Astrocyte (in vitro differentiated cells and primary cell): ENCODE measurements around the gene LOXL4. TPM values are rescaled to one million over a fixed set of nuclear protein-coding genes. Genes with fewer than 3 reads are reported as not detected.

ENCODE experiments used
- DNase-seq: peaks from one replicate; pipeline ENCODE4 v3.0.0-alpha.2; 2010; ENCODE audit warnings: low read depth
- FAIRE-seq: peaks from 2 replicates; lab custom pipeline; 2011; peaks lifted over from hg19 to GRCh38; lab: Jason Lieb, UNC
- H2AFZ ChIP-seq: 2 replicates; pipeline ENCODE4 v1.6.0; 2012; ENCODE audit warnings: low read depth, low read length, inconsistent platforms
- H3K27ac ChIP-seq: 2 replicates; pipeline ENCODE4 v1.5.1; 2011; ENCODE audit warnings: low read depth, low read length, inconsistent platforms
- H3K27me3 ChIP-seq: 2 replicates; pipeline ENCODE4 v1.6.0; 2011; ENCODE audit warnings: low read length, inconsistent platforms; ENCODE audit not compliant: insufficient read depth
- H3K36me3 ChIP-seq: 2 replicates; pipeline ENCODE4 v1.5.1; 2011; ENCODE audit warnings: low read length, inconsistent platforms; ENCODE audit not compliant: insufficient read depth
- H3K4me1 ChIP-seq: 2 replicates; pipeline ENCODE4 v1.5.1; 2011; ENCODE audit warnings: low read length, inconsistent platforms; ENCODE audit not compliant: insufficient read depth
- H3K4me2 ChIP-seq: 2 replicates; pipeline ENCODE4 v1.6.0; 2012; ENCODE audit warnings: low read length, inconsistent platforms
- H3K4me3 ChIP-seq: 2 replicates; pipeline ENCODE4 v1.5.1; 2011; ENCODE audit warnings: low read depth, mild to moderate bottlenecking, low read length, inconsistent platforms; ENCODE audit not compliant: insufficient read depth
- H3K79me2 ChIP-seq: 2 replicates; pipeline ENCODE4 v1.6.0; 2012; ENCODE audit warnings: mild to moderate bottlenecking, low read length, inconsistent platforms; ENCODE audit not compliant: insufficient read depth
- H3K9ac ChIP-seq: 2 replicates; pipeline ENCODE4 v1.6.0; 2012; ENCODE audit warnings: mild to moderate bottlenecking, low read length, inconsistent platforms
- H3K9me3 ChIP-seq: 2 replicates; pipeline ENCODE4 v1.5.1; 2012; ENCODE audit warnings: low read depth, mild to moderate bottlenecking, low read length, inconsistent platforms; ENCODE audit not compliant: insufficient read depth
- H4K20me1 ChIP-seq: 2 replicates; pipeline ENCODE4 v1.6.0; 2012; ENCODE audit warnings: low read length, inconsistent platforms; ENCODE audit not compliant: insufficient read depth
- H3K27ac Mint-ChIP-seq: one replicate; pipeline ENCODE4 v1.8.0; 2021; ENCODE audit warnings: mild to moderate bottlenecking, mixed read lengths; ENCODE audit not compliant: unreplicated experiment
- H3K27me3 Mint-ChIP-seq: one replicate; pipeline ENCODE4 v1.8.0; 2021; ENCODE audit warnings: low read depth, mixed read lengths; ENCODE audit not compliant: unreplicated experiment
- H3K36me3 Mint-ChIP-seq: one replicate; pipeline ENCODE4 v1.8.0; 2021; ENCODE audit warnings: low read depth, mixed read lengths; ENCODE audit not compliant: unreplicated experiment
- H3K4me1 Mint-ChIP-seq: one replicate; pipeline ENCODE4 v1.8.0; 2021; ENCODE audit warnings: low read depth, mixed read lengths; ENCODE audit not compliant: unreplicated experiment
- H3K4me3 Mint-ChIP-seq: one replicate; pipeline ENCODE4 v1.8.0; 2021; ENCODE audit warnings: mild to moderate bottlenecking, moderate library complexity, mixed read lengths; ENCODE audit not compliant: unreplicated experiment
- H3K9me3 Mint-ChIP-seq: one replicate; pipeline ENCODE4 v1.8.0; 2021; ENCODE audit warnings: mild to moderate bottlenecking, mixed read lengths; ENCODE audit not compliant: unreplicated experiment
- CTCF ChIP-seq: IDR thresholded peaks from 2 replicates; pipeline ENCODE4 v1.5.1; 2011; ENCODE audit warnings: low read depth, mild to moderate bottlenecking, inconsistent platforms, low read length, moderate library complexity; ENCODE audit not compliant: insufficient read depth
- EZH2 ChIP-seq: IDR thresholded peaks from 2 replicates; pipeline ENCODE4 v1.6.1; 2012; ENCODE audit warnings: mild to moderate bottlenecking, low read length, inconsistent platforms; ENCODE audit not compliant: insufficient read depth
- total RNA-seq: library from RNA; stranded (reverse); gene quantifications from 2 replicates; pipeline ENCODE4 v1.2.1, GENCODE V29; 2021

LOXL4 gene
- total RNA-seq, 1 donor from 2014 or later, result 26.6 TPM

DNA sequence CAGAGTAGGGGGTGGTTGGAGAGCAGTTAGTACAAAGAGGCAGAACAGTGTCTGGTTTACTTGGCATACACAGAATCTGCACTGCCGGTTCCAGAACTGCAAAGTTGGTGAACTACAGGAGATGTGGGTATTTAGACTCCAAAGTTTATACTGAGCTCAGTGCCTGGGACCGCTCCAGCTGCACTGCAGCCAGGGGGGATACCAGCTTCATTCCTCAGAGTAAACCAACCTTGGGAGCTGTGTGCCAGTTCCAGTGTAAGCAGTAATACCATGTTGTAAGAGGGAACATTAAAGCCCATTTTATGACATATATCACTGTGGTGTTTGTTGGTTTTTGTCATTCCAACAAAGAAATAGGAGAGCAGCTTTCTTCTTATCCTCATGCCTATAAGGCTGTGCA, 23.4 kb downstream of the LOXL4 start:
- DNase-seq (no peak), FAIRE-seq (no peak)
- Histone ChIP-seq H3K9ac (no peak overlapping the region), H2AFZ (no peak overlapping the region), H3K4me3 (no peak overlapping the region), H3K4me2 (no peak overlapping the region), H3K4me1 (peaks cover 11% of the 10 kb centered on the region), H3K36me3 (peaks cover 10% of the 10 kb centered on the region), H3K27me3 (no peaks in the 10 kb centered on the region), H3K9me3 (no peaks in the 10 kb centered on the region), H3K27ac (no peak overlapping the region), H3K79me2 (no peaks in the 10 kb centered on the region), H4K20me1 (no peaks in the 10 kb centered on the region)
- TF ChIP-seq EZH2 (no peak), CTCF (no peak)
- Mint-ChIP-seq H3K36me3 (peaks cover 16% of the 10 kb centered on the region), H3K9me3 (no peaks in the 10 kb centered on the region), H3K4me1 (peaks cover 13% of the 10 kb centered on the region), H3K27ac (no peak overlapping the region), H3K27me3 (no peaks in the 10 kb centered on the region), H3K4me3 (no peak overlapping the region)

GRCh38 chr10:98244141-98244540, 23.9 kb downstream of the LOXL4 start:
- H3K36me3 ChIP-seq, result peaks cover 10% of the 10 kb centered on the region
- H3K9me3 Mint-ChIP-seq, result no peaks in the 10 kb centered on the region
- H3K27me3 ChIP-seq, result no peaks in the 10 kb centered on the region
- no peak overlapping the region for H3K4me3 Mint-ChIP-seq
- H3K27me3 Mint-ChIP-seq, result no peaks in the 10 kb centered on the region
- no peak overlapping the region for H3K27ac ChIP-seq
- H3K4me1 Mint-ChIP-seq, result peaks cover 13% of the 10 kb centered on the region
- no peak for DNase-seq
- H3K4me3 ChIP-seq, result no peak overlapping the region
- no peak for TF ChIP-seq CTCF
- TF ChIP-seq EZH2, result no peak
- peaks cover 11% of the 10 kb centered on the region for H3K4me1 ChIP-seq
- H2AFZ ChIP-seq, result no peak overlapping the region
- no peak overlapping the region for H3K9ac ChIP-seq
- H3K36me3 Mint-ChIP-seq, result peaks cover 13% of the 10 kb centered on the region
- no peaks in the 10 kb centered on the region for H3K79me2 ChIP-seq
- H3K9me3 ChIP-seq, result no peaks in the 10 kb centered on the region
- H3K4me2 ChIP-seq, result no peak overlapping the region
- H4K20me1 ChIP-seq, result no peaks in the 10 kb centered on the region
- H3K27ac Mint-ChIP-seq, result no peak overlapping the region
- no peak for FAIRE-seq

DNA sequence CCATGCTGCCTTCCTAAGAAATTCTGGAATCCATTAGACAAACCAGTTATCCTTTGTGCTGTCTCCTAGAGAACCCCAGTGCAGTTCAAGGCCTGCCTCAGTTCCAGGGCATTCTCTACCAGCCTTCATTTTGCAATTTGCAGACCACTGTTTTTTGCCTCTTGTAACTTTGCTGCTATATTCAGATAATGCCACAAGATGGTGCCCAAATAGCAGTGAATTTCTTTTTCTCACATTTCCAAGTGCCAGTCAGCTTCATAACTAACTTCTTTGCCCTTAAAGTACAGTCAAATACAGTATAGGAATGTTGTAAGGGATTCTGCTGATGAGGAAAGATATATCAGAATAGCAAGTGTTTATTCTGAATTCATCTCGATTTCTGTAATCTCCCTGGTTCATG, 25.2 kb downstream of the LOXL4 start:
- Histone ChIP-seq H2AFZ (no peak overlapping the region), H3K79me2 (no peaks in the 10 kb centered on the region), H4K20me1 (no peaks in the 10 kb centered on the region), H3K9me3 (no peaks in the 10 kb centered on the region), H3K4me1 (peaks cover 11% of the 10 kb centered on the region), H3K4me2 (no peak overlapping the region), H3K4me3 (no peak overlapping the region), H3K27me3 (no peaks in the 10 kb centered on the region), H3K36me3 (peaks cover 10% of the 10 kb centered on the region), H3K27ac (no peak overlapping the region), H3K9ac (no peak overlapping the region)
- TF ChIP-seq EZH2 (no peak), CTCF (peak; percentile 63)
- no peaks in the 10 kb centered on the region for H3K27me3 Mint-ChIP-seq
- H3K27ac Mint-ChIP-seq, result no peak overlapping the region
- H3K36me3 Mint-ChIP-seq, result peaks cover 12% of the 10 kb centered on the region
- H3K9me3 Mint-ChIP-seq, result no peaks in the 10 kb centered on the region
- H3K4me1 Mint-ChIP-seq, result peaks cover 13% of the 10 kb centered on the region
- no peak overlapping the region for H3K4me3 Mint-ChIP-seq
- FAIRE-seq, result peak; percentile 47
- no peak for DNase-seq
